ENCODE measurements around the gene ABCC1.

Gene ABCC1

DNA sequence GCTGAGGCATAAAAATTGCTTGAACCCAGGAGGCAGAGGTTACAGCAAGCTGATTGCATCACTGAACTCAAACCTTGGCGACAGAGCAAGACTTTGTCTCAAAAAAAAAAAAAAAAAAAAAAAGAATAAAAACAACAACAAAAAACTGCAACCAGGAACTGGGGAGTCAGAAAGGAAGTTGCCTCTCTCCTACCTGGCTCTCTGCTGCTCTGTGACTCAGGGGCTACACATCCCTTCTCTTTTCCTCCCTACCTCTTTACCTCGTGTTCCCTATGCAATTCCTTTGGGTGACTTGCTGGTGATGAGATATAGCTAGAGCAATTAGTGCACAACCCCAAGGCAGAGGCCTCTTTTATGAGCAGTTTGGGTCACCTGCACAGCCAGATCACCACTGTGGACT lies 95.9 kb downstream of the ABCC1 start:
- no peak for DNase-seq (ENCODE audit: low read depth)
- H3K4me3 ChIP-seq (ENCODE audit: low read length) = no peak overlapping the region
- TF ChIP-seq, protein P1, sequence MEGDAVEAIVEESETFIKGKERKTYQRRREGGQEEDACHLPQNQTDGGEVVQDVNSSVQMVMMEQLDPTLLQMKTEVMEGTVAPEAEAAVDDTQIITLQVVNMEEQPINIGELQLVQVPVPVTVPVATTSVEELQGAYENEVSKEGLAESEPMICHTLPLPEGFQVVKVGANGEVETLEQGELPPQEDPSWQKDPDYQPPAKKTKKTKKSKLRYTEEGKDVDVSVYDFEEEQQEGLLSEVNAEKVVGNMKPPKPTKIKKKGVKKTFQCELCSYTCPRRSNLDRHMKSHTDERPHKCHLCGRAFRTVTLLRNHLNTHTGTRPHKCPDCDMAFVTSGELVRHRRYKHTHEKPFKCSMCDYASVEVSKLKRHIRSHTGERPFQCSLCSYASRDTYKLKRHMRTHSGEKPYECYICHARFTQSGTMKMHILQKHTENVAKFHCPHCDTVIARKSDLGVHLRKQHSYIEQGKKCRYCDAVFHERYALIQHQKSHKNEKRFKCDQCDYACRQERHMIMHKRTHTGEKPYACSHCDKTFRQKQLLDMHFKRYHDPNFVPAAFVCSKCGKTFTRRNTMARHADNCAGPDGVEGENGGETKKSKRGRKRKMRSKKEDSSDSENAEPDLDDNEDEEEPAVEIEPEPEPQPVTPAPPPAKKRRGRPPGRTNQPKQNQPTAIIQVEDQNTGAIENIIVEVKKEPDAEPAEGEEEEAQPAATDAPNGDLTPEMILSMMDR (conservative IDR thresholded peaks at IDR 0.05; ENCODE audit: low read length) = no peak

DNA sequence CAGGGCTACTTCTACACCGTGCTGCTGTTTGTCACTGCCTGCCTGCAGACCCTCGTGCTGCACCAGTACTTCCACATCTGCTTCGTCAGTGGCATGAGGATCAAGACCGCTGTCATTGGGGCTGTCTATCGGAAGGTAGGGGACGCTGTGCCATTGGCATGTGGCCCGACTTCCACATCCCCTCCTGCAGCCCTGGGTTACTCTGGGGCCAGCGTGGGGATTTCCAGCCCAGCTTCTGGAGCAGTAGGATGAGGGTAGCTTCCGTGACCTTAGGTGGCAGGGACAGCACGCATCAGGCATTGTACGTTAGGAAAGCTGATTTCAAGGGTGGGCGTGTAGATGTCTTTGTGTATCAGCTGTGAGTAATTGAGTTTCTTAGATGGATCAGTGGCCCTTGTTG lies 96.5 kb downstream of the ABCC1 start:
- no peak for DNase-seq (ENCODE audit: low read depth)
- H3K4me3 ChIP-seq (ENCODE audit: low read length) = no peak overlapping the region
- TF ChIP-seq, protein P1 (conservative IDR thresholded peaks at IDR 0.05; ENCODE audit: low read length) = 0 out of 2 replicates have a peak, but pooled peaks have one; percentile 8

DNA sequence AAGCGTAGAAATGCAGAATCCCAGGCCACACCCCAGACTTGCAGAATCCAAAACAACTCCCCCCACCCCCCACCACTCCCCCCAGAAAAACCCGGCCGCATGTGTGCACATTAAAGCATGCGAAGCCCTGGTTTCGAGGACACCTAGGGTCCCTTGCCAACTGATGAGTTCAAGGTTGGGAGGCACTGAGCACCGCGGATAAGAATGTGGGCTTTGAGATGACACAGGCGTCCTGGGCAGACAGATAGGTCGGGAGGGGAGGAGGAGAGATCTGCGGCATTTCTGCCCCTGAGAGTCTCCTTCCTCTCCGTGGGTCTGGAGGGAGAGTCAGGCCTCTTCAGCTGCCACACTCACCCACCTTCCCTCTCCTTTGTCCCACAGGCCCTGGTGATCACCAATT lies 98.3 kb downstream of the ABCC1 start:
- no peak for DNase-seq (ENCODE audit: low read depth)
- no peak overlapping the region for H3K4me3 ChIP-seq (ENCODE audit: low read length)
- TF ChIP-seq, protein P1 (conservative IDR thresholded peaks at IDR 0.05; ENCODE audit: low read length) = no peak

DNA sequence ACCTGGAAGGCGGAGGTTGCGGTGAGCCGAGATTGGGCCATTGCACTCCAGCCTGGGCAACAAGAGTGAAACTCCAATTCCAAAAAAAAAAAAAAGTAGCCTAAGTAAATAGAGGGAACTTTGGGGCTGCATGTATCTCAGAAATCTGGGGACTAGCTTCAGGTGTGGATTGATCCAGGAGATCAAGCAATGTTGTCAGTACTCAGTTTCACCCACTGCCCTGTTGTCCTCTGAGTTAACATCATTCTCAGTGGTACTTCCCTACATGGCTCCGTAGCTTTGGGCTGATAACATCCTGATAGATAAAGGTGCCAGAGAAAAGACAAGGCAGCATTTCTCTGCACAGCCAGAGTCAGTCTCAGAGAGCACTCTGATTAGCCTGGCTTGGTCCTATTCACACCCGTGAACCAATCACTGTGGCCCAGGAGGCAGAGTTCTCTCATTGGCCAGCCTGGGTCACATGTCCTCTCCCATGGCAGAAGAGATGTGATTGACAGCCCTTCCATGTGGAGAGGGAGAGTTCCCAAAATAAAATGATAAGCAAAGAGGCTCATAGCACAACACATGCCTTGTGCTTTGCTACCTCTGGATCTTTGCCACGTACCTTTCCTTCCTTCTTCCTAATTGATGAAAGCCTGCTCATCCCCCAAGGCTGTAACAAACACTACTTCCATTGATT lies 99.6 kb downstream of the ABCC1 start:
- no peak overlapping the region for H3K4me3 ChIP-seq (ENCODE audit: low read length)
- no peak for DNase-seq (ENCODE audit: low read depth)
- TF ChIP-seq, protein P1 (conservative IDR thresholded peaks at IDR 0.05; ENCODE audit: low read length) = no peak

DNA sequence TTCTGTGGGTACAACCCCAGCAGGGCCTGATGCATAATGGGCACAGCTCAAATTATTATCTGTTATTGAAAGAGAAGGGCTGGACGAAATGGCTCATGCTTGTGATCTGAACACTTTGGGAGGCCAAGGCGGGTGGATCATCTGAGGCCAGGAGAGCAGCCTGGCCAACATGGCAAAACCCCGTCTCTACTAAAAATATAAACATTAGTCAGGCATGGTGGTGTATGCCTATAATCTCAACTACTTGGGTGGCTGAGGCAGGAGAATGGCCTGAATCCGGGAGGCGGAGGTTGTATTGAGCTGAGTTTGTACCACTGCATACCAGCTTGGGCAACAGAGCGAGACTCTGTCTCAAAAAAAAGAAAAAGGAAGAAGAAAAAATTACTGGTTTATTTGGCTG lies 100.7 kb downstream of the ABCC1 start:
- TF ChIP-seq, protein P1 (conservative IDR thresholded peaks at IDR 0.05; ENCODE audit: low read length) = no peak
- H3K4me3 ChIP-seq (ENCODE audit: low read length) = no peak overlapping the region
- DNase-seq (ENCODE audit: low read depth) = no peak

DNA sequence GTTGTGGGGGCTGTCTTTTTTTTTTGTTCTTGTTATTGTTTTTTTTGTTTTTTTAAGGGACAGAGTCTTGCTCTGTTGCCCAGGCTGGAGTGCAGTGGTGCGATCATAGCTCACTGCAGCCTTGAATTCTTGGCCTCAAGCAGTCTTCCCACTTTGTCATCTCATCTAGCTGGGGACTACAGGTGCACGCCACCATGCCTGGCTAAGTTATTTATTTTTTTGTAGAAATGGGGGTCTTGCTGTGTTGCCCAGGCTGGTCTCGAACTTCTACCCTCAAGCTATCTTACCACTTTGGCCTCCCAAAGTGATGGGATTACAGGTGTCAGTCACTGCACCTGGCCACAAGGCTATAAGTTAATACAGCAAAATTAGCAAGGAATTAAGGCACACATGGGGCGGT lies 101.7 kb downstream of the ABCC1 start:
- TF ChIP-seq, protein P1 (conservative IDR thresholded peaks at IDR 0.05; ENCODE audit: low read length) = no peak
- no peak for DNase-seq (ENCODE audit: low read depth)
- H3K4me3 ChIP-seq (ENCODE audit: low read length) = no peak overlapping the region

DNA sequence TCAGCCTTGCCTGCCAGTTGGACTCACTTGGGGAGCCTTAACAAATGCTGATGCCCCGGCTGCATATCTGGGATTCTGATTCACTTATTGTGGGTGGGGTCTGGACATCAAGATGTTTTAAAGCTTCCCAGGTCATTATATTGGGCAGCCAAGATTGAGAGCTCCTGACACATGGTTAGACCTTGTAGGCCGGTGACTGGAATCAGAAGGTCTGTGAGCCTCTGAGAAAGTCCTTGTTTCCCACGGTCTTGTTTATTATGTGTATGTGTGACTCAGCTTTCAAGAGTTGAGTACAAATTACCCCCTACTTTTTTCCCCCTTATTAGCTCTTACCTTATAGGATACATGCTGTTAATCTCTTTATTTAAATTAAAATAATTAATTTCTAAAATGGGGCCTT lies 103.5 kb downstream of the ABCC1 start:
- no peak overlapping the region for H3K4me3 ChIP-seq (ENCODE audit: low read length)
- DNase-seq (ENCODE audit: low read depth) = no peak
- TF ChIP-seq, protein P1 (conservative IDR thresholded peaks at IDR 0.05; ENCODE audit: low read length) = no peak

Data from AG10803 (cell line).